GM21528 (cell line): ENCODE results near the gene KRTAP10-7.
"Not testable (repeated sequence)": the region's sequence is repeated elsewhere in the genome, so short reads cannot be mapped to it uniquely, and the experiment has no call there.

Source experiments
- ATAC-seq: cut with Tn5 transposase; IDR thresholded peaks from one replicate; pipeline ENCODE4 v1.9.1; 2021; ENCODE audit warnings: mild to moderate bottlenecking, moderate library complexity; ENCODE audit not compliant: unreplicated experiment, low FRiP score

The KRTAP10-7 gene

DNA sequence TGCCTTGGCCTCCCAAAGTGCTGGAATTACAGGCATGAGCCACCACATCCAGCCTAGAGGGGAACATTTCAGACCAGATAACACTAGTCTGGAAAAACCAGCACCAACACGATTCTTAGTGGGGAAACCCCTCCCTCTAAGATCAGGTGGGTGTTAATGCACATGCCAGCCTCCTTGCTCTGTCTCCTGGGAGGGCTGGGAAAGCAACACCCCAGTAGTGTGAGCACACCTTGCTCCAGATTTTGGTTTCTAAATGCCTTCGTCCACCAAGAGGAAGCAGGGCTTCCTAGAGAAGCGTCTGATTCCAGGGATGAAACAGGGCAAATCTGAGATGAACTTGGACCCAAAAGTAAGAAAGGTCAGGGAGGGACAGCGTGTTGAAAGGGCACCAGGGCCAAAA lies 29.1 kb upstream of the KRTAP10-7 start:
- no peak for ATAC-seq

DNA sequence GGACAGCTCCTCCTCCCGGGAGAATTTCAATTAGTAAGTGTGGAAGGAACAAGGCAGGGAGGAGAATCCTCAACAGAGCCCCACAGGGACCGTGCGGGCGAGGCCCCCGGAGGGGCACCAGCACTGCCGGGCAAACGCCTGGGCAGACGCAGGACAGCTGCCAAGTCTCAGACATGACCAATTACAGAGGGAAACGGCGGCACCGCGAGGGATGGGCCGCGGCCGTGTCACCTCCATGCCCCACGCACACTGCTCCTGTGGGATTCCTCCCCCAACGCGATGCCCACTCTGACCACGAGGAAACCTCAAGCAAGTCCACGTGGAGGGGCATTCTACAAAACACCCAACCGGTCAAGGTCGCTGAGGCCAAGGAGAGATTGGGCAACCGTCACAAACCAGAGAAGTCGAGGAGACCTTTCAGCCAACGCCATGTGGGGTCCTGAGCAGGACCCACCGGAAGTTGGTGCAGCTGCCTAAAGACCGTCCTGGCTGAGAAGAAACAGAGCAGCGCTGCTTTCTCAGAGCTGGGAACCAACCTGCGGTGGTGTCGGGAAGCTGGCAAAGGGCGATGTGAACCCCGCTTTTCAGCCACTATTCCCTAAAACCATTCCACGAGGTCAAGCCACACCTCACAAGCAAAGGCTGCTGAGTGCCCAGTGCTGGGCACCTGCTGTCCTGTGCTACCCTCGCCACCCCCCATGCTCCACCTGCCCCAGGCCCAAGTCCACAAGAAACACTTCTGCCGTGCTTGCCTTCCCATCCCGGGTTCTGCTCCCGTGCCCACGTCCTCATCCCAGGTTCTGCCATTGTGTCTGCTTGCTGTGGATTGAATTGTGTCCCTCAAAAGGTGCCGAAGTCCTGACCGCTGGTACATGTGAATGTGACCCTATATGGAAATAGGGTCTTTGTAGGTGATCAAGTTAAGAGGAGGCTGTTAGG lies 28.3 kb upstream of the KRTAP10-7 start:
- ATAC-seq, result no peak

DNA sequence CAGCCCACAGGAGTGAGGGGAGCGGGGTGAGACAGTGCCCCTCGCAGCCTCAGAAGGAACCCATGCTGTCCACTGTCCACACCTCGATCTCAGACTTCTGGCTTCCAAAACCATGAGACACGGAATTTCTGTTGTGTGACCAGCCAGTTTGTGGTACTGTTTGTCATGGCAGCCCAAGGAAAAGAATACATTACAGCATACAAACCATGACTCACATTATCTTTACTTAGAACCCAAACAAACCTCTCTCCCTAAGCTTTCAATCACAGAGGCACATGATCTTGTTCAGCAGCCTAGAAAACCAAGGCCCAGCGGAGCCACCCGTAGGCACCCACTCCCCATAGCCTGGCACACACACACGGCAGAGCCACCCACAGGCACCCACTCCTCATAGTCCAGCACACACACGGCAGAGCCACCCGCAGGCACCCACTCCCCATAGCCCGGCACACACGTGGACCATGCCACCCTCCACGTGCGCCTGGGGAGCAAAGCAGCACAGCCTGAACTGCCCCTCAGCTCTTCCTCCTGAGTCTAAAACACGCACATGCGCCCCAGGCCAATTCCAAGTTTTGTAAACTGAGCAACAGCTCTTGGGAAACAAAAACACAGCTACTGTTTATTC lies 27.3 kb upstream of the KRTAP10-7 start:
- ATAC-seq, result no peak

DNA sequence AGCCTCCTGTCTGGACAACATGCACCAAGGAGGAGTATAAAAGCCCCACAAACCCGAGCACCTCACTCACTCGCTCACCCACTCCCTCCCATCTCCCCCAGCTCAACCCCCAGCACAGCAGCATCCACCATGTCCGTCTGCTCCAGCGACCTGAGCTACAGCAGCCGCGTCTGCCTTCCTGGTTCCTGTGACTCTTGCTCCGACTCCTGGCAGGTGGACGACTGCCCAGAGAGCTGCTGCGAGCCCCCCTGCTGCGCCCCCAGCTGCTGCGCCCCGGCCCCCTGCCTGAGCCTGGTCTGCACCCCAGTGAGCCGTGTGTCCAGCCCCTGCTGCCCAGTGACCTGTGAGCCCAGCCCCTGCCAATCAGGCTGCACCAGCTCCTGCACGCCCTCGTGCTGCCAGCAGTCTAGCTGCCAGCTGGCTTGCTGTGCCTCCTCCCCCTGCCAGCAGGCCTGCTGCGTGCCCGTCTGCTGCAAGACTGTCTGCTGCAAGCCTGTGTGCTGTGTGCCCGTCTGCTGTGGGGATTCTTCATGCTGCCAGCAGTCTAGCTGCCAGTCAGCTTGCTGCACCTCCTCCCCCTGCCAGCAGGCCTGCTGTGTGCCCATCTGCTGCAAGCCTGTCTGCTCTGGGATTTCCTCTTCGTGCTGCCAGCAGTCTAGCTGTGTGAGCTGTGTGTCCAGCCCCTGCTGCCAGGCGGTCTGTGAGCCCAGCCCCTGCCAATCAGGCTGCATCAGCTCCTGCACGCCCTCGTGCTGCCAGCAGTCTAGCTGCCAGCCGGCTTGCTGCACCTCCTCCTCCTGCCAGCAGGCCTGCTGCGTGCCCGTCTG lies 26.6 kb upstream of the KRTAP10-7 start, which contains the start of gene KRTAP10-4:
TSS of gene KRTAP10-4 (plus strand) at position 100 of the 827 bp plus-strand sequence. CDS start at position 130, 30 bp downstream.
- ATAC-seq, result not testable (repeated sequence)

DNA sequence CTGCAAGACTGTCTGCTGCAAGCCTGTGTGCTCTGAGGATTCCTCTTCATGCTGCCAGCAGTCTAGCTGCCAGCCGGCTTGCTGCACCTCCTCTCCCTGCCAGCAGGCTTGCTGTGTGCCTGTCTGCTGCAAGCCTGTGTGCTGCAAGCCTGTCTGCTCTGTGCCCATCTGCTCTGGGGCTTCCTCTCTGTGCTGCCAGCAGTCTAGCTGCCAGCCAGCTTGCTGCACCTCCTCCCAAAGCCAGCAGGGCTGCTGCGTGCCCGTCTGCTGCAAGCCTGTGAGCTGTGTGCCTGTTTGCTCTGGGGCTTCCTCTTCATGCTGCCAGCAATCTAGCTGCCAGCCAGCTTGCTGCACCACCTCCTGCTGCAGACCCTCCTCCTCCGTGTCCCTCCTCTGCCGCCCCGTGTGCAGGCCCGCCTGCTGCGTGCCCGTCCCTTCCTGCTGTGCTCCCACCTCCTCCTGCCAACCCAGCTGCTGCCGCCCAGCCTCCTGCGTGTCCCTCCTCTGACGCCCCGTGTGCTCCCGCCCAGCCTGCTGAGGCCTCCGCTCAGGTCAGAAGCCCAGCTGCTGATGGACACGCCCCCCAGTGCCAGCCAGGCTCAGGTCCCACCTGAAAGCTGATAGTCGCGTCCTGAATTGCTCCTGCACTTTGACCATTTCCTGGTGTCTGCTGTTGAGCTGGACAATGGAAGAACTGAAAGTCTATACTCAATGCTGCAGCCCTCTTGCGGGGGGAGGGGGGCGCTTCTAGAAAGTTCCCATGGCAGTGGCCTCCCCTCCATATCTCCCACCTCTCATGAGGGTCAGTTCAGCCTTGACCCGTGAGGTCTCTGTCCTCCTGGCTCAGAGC lies 25.7 kb upstream of the KRTAP10-7 start:
- no peak for ATAC-seq

DNA sequence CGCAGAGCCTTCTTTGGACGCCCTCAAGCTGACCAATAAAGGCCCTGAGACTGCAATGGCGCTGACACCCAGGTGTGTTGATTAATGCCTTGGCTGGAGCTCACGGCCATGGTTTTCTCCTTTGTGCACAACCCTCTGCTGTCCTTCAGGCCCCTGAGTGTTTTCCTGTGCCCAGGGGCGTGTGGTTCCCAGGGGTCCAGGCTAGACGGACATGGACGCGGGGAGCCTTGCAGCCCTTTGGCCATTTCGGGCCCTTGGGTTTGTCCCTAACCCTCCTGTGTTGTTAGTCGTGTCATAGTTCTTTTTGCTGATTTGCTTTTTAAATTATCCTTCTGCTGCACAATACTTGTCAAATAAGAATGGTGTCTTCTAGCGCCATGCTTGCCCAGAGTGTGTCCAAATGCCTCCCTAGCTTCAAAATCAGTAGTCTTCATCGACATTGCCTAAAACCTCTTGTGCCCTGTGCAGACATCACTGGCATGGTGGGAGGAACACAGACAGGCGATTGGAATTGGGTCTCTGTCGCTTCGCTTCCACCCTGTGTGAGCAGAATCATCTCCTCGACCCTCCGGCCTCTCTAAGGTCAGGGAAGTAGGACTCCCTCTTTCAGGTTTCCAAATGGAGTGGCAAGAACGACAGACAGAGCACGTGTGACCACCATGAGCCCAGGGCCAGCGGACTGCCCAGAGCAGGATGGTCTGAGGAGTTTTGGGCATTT lies 24.9 kb upstream of the KRTAP10-7 start:
- ATAC-seq, result no peak

DNA sequence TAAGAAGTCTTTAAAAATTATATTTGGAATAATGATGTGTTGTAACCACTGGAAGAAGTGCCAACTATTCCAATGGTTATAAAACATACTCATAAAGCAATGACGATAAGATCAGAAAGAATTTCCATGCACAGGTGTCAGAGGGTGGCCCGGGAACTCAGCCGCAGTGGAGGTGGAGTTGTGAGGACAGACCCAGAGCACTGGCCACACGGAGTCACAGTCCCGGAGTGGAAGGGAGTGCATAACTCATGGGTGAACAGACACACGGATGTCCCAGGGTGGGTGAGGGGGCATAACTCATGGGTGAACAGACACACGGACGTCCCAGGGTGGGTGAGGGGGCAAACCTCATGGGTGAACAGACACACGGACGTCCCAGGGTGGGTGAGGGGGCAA lies 24.4 kb upstream of the KRTAP10-7 start:
- ATAC-seq, result no peak

DNA sequence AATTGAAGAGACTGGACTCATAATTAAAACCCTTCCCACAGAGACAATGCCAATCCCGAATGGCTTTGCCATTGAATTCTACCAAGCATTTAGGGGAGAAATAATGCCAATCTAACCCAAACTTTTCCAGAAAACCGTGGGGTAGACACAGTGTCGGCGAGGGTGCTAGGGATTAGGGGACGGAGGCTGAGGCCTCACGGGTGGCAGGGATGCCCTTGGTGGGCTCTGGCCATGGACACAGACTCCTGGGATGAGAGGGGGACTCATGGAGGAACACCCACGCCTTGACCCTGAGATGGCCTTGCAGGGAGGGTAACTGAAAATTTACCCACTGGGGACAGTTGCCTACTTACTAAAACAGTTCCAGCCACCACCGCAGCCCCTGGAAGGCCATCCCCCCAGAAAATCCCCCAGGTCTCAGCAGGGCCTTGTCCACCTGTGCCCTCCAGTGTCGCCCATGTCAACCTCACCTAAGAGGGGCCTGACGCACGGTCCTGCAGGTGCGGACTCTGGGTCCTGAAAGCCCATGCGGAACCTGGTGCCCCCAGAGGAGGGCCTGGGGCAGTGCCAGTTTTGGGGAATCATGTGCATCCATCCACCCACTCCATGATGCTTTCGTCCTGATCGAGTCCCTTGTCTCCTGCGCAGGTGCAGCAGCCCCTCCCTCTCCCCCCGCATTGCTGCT lies 21.9 kb upstream of the KRTAP10-7 start:
- ATAC-seq, result no peak

DNA sequence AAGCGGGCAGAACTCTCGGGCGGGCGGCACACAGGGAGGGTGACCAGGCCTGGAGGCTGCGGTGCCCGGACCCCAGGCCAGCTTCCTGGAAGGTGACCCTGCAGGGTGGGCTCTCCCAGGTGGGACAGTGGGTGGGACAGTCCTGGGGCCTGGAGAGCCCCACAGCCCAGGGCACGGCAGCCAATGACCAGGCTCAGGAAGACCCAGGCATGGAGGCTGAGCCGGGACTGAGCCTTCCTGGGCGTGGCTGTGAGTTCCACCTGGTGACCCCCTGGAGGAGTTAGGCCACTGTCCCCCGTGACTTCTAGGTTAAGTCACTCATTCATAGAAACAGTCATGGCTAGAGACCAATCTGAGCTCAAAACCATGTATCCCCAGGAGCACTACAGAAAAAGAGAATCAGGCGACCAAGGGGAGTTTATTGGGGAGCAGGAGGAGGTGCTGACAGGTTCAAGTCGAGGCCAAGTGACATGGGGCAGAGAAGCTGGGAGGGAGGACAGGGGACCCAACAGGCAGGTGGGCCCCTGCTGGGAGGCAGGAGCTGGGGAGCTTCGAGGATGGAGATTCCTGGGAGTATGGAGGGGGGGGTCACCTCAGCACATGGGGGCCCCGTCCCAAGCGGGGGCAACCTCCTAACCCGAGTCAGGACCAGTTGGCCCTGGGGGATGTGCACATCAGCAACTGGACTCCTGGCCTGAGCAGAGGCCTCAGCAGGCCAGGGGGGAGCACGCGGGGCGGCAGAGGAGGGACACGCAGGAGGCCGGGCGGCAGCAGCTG lies 21.2 kb upstream of the KRTAP10-7 start:
- ATAC-seq, result no peak

DNA sequence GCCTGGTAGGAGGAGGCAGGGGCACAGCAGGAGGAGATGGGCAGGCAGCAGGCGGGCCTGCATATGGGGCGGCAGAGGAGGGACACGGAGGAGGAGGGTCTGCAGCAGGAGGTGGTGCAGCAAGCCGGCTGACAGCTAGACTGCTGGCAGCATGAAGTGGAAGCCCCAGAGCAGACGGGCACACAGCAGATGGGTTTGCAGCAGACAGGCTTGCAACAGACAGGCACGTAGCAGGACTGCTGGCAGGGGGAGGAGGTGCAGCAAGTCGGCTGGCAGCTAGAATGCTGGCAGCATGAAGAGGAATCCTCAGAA lies 20.6 kb upstream of the KRTAP10-7 start:
- ATAC-seq, result no peak

DNA sequence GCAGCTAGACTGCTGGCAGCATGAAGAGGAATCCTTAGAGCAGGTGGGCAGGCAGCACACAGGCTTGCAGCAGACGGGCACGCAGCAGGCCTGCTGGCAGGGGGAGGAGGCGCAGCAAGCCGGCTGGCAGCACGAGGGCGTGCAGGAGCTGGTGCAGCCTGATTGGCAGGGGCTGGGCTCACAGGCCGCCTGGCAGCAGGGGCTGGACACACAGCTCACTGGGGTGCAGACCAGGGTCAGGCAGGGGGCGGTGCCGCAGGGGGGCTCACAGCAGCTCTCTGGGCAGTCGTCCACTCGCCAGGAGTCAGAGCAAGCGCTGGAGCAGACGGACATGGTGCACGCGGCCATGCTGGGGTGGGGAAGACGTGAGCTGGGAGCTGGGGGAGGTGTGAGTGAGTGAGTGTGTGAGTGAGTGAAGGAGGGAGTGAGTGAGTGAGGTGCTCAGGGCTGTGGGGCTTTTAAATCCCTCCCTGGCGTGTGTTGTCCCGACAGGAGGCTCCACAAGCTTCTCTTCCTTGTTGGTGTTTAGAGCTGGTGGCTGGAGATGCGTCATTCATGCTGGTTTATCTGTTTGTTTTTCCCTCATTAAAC lies 20.1 kb upstream of the KRTAP10-7 start, which contains the start of gene KRTAP10-5:
TSS of gene KRTAP10-5 (minus strand) at position 374 of the 591 bp plus-strand sequence. CDS start at position 348, 26 bp downstream.
- ATAC-seq, result not testable (repeated sequence)

DNA sequence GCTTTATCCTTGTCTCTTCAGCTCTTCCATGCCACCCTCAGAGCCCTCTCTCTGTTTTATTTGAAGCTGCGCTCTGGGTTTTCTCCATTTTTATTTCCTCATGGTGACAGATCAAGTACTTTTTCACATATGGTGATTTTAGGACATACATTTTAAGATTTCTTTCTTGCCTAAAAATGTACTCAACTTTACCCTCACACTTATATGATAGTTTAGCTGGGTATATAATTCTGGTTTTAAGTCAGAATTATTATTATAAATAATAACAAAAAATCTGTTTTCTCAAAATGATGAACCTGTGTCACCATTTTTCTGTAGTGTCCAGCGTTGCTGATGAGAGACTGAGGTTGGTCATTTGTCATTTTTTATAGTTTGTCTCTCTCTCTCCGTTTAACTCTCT lies 19.2 kb upstream of the KRTAP10-7 start:
- no peak for ATAC-seq

DNA sequence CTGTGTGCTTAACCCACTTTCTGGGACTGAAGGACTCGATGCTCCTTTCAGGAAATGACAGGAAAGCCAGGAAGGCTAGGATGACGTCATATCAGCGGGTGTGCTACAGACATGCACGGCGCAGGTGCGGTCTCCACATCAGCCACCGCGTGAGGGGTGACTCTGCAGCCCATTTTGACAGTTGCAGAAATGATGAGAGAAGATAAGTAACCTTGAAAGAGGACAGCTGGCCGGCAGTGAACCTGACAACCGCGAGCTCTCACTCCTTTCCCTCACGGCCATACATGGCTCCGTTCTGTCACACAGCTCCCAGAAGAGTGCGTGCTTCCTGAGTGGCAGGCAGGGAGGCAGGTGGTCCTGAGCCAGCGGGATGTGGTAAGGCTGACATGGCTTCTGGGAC lies 18.3 kb upstream of the KRTAP10-7 start:
- ATAC-seq, result no peak

DNA sequence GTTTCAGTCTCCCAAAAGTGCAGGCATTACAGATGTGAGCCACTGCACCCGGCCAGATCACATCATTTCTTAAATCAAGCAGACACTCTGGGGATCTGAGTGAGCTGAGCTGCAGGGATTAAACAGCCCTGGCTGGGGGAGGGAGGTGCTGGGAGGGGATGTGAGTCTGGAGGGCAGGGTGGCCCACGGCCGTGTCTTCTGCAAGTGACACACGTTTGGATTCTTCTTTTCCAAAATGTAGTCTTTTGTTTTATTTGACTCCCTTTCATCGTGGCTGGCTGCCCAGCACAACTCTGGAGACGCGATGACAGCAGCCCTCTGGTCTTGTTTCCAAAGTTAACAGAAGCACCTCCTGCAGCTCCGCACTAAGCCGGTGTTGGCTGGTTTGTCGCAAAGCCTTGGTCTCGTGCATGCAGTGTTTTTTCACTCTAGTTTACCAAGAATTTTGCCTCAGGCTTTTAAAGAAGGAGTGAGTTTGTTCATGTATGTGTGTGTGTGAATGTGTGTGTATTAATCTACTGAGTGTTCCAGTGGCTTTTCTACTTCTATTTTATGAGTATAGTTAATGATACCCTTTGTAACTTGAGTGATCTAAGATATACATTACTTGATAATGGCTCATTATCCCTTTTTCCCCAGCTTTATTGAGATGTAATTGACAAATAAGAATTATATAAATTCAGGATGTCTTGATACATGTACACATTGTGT lies 17.2 kb upstream of the KRTAP10-7 start:
- ATAC-seq, result no peak

DNA sequence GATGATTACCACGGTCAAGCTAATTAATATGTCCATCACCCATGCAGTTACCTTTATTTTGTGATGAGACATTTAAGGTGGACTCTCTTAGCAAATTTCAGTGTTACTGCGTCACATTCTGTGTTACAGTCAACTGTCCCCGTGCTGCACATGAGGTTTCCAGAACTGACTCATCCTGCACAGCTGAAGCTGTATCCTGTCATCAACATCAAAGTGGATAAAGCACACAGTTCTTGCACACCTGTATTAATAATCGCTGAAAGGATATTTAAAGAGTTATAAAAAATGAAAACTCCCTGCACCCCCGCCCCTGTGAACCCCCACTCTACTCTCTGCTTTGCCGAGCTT lies 16.6 kb upstream of the KRTAP10-7 start:
- no peak for ATAC-seq

DNA sequence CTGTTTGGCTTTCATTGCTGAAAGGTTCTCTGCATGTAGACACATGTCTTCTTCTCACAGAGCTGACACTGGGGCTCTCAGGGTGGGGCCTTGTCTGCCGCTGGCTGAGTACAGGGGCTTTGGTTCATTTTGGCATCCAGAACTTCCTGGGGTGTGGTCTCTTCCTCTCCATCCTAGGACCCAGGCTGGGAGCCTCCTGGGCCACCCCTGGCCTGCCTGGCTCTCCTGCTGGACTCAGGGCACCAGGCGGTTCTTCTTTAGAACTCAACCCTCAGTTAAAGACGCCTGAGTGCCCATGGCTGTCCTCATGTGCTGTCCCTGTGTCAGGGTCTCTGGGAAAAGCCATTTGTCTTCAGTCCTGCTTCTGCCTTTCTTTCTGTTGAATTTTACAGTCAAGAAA lies 14.5 kb upstream of the KRTAP10-7 start:
- ATAC-seq, result no peak

DNA sequence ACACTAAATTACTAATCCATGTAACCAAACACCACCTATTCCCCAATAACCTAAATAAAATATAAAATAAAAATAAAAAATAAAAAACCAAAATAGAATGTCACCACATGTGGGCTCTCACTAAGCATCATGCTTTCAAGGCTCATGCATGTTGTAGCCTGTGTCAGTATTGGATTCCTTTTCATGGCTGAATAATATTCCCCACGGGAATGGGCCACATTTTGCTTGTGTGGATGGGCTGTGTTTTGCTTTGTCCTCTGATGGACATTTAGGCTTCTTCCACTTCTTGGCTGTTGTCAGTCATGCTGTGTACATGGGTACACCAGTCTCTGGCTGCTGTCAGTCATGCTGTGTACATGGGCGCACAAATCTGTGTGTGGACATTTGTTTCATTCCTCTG lies 11.3 kb upstream of the KRTAP10-7 start:
- no peak for ATAC-seq
